ENCODE data around the gene TTLL4.

The TTLL4 gene

DNA sequence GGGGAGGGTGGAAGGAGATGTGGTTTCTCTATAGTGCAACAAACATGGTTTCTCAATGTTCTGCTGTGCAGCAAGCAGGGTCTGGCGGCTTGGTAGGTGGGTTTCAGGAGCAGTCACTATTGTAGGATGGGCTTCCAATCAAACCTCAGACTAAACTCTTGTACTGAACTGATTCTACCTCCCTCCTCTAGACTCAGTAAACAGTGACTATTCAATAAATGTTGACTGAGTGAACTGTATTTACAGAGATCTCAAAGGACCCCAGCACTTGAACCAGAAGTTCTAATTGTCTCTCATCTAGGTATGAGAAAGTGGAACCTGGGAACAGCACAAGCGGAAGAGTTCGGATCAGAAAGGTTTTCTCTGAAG is 44.5 kb downstream of the TTLL4 start:
- Histone ChIP-seq H3F3A (ENCODE audit: control insufficient read depth, insufficient read depth) (no peaks in the 10 kb centered on the region), H3K36me3 (ENCODE audit: control insufficient read depth, low read length) (peaks cover 55% of the 10 kb centered on the region), H3K27ac (ENCODE audit: low read depth, low read length) (no peak overlapping the region), H3K27me3 (ENCODE audit: control insufficient read depth, low read length) (no peaks in the 10 kb centered on the region), H3K4me1 (ENCODE audit: control insufficient read depth, low read length) (no peaks in the 10 kb centered on the region), H3K9me2 (replicated peaks; ENCODE audit: control insufficient read depth, low read length) (no peaks in the 10 kb centered on the region), H3K9me3 (ENCODE audit: control insufficient read depth, insufficient read depth, low read length) (no peaks in the 10 kb centered on the region), H4K20me1 (ENCODE audit: control insufficient read depth, insufficient read depth, low read depth, low read length) (no peaks in the 10 kb centered on the region), H3K79me2 (ENCODE audit: control insufficient read depth, low read length) (no peaks in the 10 kb centered on the region), H3K4me3 (ENCODE audit: low read length) (no peak overlapping the region), H3K4me2 (ENCODE audit: low read length) (no peak overlapping the region)
- TF ChIP-seq EZH2phosphoT487 (IDR thresholded peaks at IDR 0.05; ENCODE audit: borderline replicate concordance, low read length), result no peak
- TF ChIP-seq, protein P1, sequence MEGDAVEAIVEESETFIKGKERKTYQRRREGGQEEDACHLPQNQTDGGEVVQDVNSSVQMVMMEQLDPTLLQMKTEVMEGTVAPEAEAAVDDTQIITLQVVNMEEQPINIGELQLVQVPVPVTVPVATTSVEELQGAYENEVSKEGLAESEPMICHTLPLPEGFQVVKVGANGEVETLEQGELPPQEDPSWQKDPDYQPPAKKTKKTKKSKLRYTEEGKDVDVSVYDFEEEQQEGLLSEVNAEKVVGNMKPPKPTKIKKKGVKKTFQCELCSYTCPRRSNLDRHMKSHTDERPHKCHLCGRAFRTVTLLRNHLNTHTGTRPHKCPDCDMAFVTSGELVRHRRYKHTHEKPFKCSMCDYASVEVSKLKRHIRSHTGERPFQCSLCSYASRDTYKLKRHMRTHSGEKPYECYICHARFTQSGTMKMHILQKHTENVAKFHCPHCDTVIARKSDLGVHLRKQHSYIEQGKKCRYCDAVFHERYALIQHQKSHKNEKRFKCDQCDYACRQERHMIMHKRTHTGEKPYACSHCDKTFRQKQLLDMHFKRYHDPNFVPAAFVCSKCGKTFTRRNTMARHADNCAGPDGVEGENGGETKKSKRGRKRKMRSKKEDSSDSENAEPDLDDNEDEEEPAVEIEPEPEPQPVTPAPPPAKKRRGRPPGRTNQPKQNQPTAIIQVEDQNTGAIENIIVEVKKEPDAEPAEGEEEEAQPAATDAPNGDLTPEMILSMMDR (IDR thresholded peaks at IDR 0.05; ENCODE audit: low read depth, low read length, poor library complexity, severe bottlenecking), result no peak

DNA sequence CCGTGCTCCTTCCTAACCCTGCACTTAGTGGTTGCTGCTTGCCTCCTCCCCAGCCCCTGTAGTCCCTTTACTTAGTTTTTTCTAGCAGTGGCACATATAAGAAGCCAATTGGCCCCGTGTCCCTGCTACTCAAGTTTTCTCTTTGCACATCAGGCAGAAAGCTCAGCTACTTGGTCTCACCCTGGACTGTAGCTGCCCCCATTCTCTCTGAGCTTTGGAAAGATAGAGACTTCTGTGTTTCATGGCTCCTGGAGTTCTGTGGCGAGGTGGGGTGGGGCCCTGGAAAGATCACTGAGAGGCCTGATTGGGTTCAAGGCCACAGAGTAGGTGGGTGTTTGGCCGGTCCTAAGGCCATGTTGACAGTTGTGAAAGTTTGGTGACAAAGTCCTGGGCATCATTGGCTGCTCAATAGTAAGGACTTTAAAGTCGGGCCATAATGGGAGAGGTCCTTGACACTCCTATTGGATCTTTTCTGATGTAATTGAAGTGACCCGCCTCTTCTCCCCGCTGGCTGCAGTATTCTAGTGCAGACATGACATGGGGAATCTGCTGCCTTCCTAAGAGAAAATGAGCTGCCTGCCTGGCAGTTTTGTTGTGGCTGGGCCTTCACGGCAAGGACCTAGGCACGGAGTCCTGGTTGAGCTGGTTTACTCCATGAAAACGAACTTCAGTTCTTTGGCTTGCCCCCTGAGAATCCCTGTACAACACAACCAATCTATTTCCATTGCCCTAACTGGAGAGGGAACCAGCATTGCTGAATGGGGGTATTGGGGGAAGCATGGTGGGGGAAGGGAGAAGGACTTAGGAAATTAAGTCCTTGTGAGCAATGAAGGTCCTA is 45.2 kb downstream of the TTLL4 start:
- H3K4me2 ChIP-seq (ENCODE audit: low read length), result no peak overlapping the region
- TF ChIP-seq, protein P1 (IDR thresholded peaks at IDR 0.05; ENCODE audit: low read depth, low read length, poor library complexity, severe bottlenecking), result no peak
- no peak for TF ChIP-seq EZH2phosphoT487 (IDR thresholded peaks at IDR 0.05; ENCODE audit: borderline replicate concordance, low read length)
- no peak overlapping the region for H3K27ac ChIP-seq (ENCODE audit: low read depth, low read length)
- no peaks in the 10 kb centered on the region for H3K79me2 ChIP-seq (ENCODE audit: control insufficient read depth, low read length)
- no peaks in the 10 kb centered on the region for H3K9me2 ChIP-seq (replicated peaks; ENCODE audit: control insufficient read depth, low read length)
- no peaks in the 10 kb centered on the region for H3K4me1 ChIP-seq (ENCODE audit: control insufficient read depth, low read length)
- no peaks in the 10 kb centered on the region for H4K20me1 ChIP-seq (ENCODE audit: control insufficient read depth, insufficient read depth, low read depth, low read length)
- no peaks in the 10 kb centered on the region for H3F3A ChIP-seq (ENCODE audit: control insufficient read depth, insufficient read depth)
- peaks cover 49% of the 10 kb centered on the region for H3K36me3 ChIP-seq (ENCODE audit: control insufficient read depth, low read length)
- H3K9me3 ChIP-seq (ENCODE audit: control insufficient read depth, insufficient read depth, low read length), result no peaks in the 10 kb centered on the region
- no peaks in the 10 kb centered on the region for H3K27me3 ChIP-seq (ENCODE audit: control insufficient read depth, low read length)
- H3K4me3 ChIP-seq (ENCODE audit: low read length), result no peak overlapping the region

GRCh38 chr2:218756599-218757377 is 46.2 kb downstream of the TTLL4 start:
- H3K36me3 ChIP-seq (ENCODE audit: control insufficient read depth, low read length), result peaks cover 42% of the 10 kb centered on the region
- TF ChIP-seq, protein P1 (IDR thresholded peaks at IDR 0.05; ENCODE audit: low read depth, low read length, poor library complexity, severe bottlenecking), result no peak
- TF ChIP-seq EZH2phosphoT487 (IDR thresholded peaks at IDR 0.05; ENCODE audit: borderline replicate concordance, low read length), result no peak
- no peaks in the 10 kb centered on the region for H3K4me1 ChIP-seq (ENCODE audit: control insufficient read depth, low read length)
- H4K20me1 ChIP-seq (ENCODE audit: control insufficient read depth, insufficient read depth, low read depth, low read length), result no peaks in the 10 kb centered on the region
- H3K79me2 ChIP-seq (ENCODE audit: control insufficient read depth, low read length), result no peaks in the 10 kb centered on the region
- H3K9me3 ChIP-seq (ENCODE audit: control insufficient read depth, insufficient read depth, low read length), result no peaks in the 10 kb centered on the region
- no peak overlapping the region for H3K27ac ChIP-seq (ENCODE audit: low read depth, low read length)
- no peak overlapping the region for H3K4me2 ChIP-seq (ENCODE audit: low read length)
- H3K9me2 ChIP-seq (replicated peaks; ENCODE audit: control insufficient read depth, low read length), result no peaks in the 10 kb centered on the region
- H3K4me3 ChIP-seq (ENCODE audit: low read length), result no peak overlapping the region
- no peaks in the 10 kb centered on the region for H3F3A ChIP-seq (ENCODE audit: control insufficient read depth, insufficient read depth)
- no peaks in the 10 kb centered on the region for H3K27me3 ChIP-seq (ENCODE audit: control insufficient read depth, low read length)
